LNCaP clone FGC (cell line): ENCODE results near the gene CPE.

Experiments used
- DNase-seq: peaks from one replicate; pipeline ENCODE4 v3.0.0-alpha.2; 2011; ENCODE audit warnings: low read depth
- H3K4me3 ChIP-seq: 2 replicates; pipeline ENCODE4 v1.5.1; 2011; ENCODE audit warnings: mild to moderate bottlenecking, low read depth, low read length, control low read depth
- CTCF ChIP-seq: IDR thresholded peaks from 2 replicates; pipeline ENCODE4 v1.5.1; 2012; ENCODE audit warnings: mild to moderate bottlenecking; ENCODE audit not compliant: control insufficient read depth, insufficient read depth; ENCODE audit errors: extremely low read depth

The CPE gene

GRCh38 chr4:165385126-165385525 is 6.3 kb downstream of the CPE start:
- no peak for TF ChIP-seq CTCF
- DNase-seq, result no peak
- H3K4me3 ChIP-seq, result no peak overlapping the region

GRCh38 chr4:165386328-165386727 is 7.5 kb downstream of the CPE start:
- no peak for DNase-seq
- no peak for TF ChIP-seq CTCF
- no peak overlapping the region for H3K4me3 ChIP-seq

- H3K4me3 ChIP-seq, result no peak overlapping the region
- no peak for TF ChIP-seq CTCF
- no peak for DNase-seq
These were observed 9.9 kb downstream of the CPE start for GRCh38 chr4:165388756-165389155.

- no peak overlapping the region for H3K4me3 ChIP-seq
- no peak for DNase-seq
- no peak for TF ChIP-seq CTCF
These were observed 14.2 kb downstream of the CPE start for GRCh38 chr4:165393051-165393450.

- no peak for TF ChIP-seq CTCF
- DNase-seq, result no peak
- no peak overlapping the region for H3K4me3 ChIP-seq
These were observed 14.9 kb downstream of the CPE start for GRCh38 chr4:165393704-165394103.

GRCh38 chr4:165394275-165394674 is 15.5 kb downstream of the CPE start:
- H3K4me3 ChIP-seq, result no peak overlapping the region
- no peak for TF ChIP-seq CTCF
- DNase-seq, result no peak

- H3K4me3 ChIP-seq, result no peak overlapping the region
- DNase-seq, result peak; percentile 91
- no peak for TF ChIP-seq CTCF
These were observed 19.8 kb downstream of the CPE start for GRCh38 chr4:165398570-165398969.
